Measurements from ENCODE around the gene ANKRD9. TPM values are rescaled to one million over a fixed set of nuclear protein-coding genes. Genes with fewer than 3 reads are reported as not detected.

ANKRD9 gene
- total and polyA plus RNA-seq, 2 of the 13 experiments (the other 11 are each of a cell fraction or from before 2014, with no cell fraction given) = 10.0 to 15.0 TPM

GRCh38 chr14:102545461-102546265, 36.1 kb upstream of the ANKRD9 start:
- peak; percentile 52 for ATAC-seq
- Histone ChIP-seq H3K4me1 (ENCODE audit: insufficient read depth, low read length) (peaks cover 59% of the 10 kb centered on the region), H3K36me3 (replicated peaks in 1 of 2; ENCODE audit: control insufficient read depth in 1 of 2, insufficient read depth in 2 of 2, low read length in 2 of 2) (no peaks in the 10 kb centered on the region), H3K79me2 (ENCODE audit: insufficient read depth, low read length) (peaks cover 17% of the 10 kb centered on the region), H3K4me2 (ENCODE audit: low read depth, low read length) (peak overlapping the region; percentile 87), H3K9me3 (ENCODE audit: low read length) (no peaks in the 10 kb centered on the region), H3K27ac (ENCODE audit: extremely low read length, insufficient read depth, low read length) (peak overlapping the region; percentile 93), H3K4me3 (replicated peaks in 1 of 3; ENCODE audit: insufficient read depth in 1 of 3, low read depth in 2 of 3, low read length in 3 of 3) (peak overlapping the region; percentile 67 to 92 (median 82)), H3K9ac (ENCODE audit: insufficient read depth, low read depth, low read length) (peak overlapping the region; percentile 89), H2AFZ (ENCODE audit: low read length) (no peak overlapping the region), H3K27me3 (ENCODE audit: control insufficient read depth in 1 of 2, insufficient read depth in 2 of 2, low read length in 2 of 2) (no peaks in the 10 kb centered on the region; a peak in 1 of 5 replicates), H4K20me1 (ENCODE audit: insufficient read depth, low read length) (no peaks in the 10 kb centered on the region)
- no peak for FAIRE-seq
- ChIA-PET CTCF (ENCODE audit: low intra/inter-chr PET ratio, low total read pairs) (no interaction called here), POLR2A (interaction anchor here (0.8 to 1.9 kb wide), 3 partner anchors 21 to 45 kb away, joined by 3 to 12 read pairs (median 4); no protein-coding TSS in a partner anchor)
- intact Hi-C loops (cut with micrococcal nuclease; ENCODE audit: unreplicated experiment) = loop anchor here (2.0 kb wide), 1 partner anchor 47 kb away; the partner anchor contains the start of gene RCOR1
- DNase-seq (ENCODE audit: low spot score) = peak; percentile 63
- in situ Hi-C loops (cut with HindIII; ENCODE audit: extremely low pct_ligation_motif_present, low pct_unique_long_range_greater_than_20kb) = no loop called here
- WGBS (ENCODE audit: low lambda C conversion rate) = under 1% methylated on average over 25 of the region's 29 CpGs
- TSS peak; percentile 69 for BruUV-seq (replicated peaks)
- TF ChIP-seq GMEB1 (CRISPR knock-in tag; IDR thresholded peaks at IDR 0.05; ENCODE audit: borderline replicate concordance) = no peak
- no peak for TF ChIP-seq ZFYVE20 (CRISPR knock-in tag; IDR thresholded peaks at IDR 0.05; ENCODE audit: borderline replicate concordance, low read depth)
- TF ChIP-seq, protein P1, sequence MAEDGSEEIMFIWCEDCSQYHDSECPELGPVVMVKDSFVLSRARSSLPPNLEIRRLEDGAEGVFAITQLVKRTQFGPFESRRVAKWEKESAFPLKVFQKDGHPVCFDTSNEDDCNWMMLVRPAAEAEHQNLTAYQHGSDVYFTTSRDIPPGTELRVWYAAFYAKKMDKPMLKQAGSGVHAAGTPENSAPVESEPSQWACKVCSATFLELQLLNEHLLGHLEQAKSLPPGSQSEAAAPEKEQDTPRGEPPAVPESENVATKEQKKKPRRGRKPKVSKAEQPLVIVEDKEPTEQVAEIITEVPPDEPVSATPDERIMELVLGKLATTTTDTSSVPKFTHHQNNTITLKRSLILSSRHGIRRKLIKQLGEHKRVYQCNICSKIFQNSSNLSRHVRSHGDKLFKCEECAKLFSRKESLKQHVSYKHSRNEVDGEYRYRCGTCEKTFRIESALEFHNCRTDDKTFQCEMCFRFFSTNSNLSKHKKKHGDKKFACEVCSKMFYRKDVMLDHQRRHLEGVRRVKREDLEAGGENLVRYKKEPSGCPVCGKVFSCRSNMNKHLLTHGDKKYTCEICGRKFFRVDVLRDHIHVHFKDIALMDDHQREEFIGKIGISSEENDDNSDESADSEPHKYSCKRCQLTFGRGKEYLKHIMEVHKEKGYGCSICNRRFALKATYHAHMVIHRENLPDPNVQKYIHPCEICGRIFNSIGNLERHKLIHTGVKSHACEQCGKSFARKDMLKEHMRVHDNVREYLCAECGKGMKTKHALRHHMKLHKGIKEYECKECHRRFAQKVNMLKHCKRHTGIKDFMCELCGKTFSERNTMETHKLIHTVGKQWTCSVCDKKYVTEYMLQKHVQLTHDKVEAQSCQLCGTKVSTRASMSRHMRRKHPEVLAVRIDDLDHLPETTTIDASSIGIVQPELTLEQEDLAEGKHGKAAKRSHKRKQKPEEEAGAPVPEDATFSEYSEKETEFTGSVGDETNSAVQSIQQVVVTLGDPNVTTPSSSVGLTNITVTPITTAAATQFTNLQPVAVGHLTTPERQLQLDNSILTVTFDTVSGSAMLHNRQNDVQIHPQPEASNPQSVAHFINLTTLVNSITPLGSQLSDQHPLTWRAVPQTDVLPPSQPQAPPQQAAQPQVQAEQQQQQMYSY (CRISPR knock-in tag; IDR thresholded peaks at IDR 0.05) = no peak
- TF ChIP-seq, protein P2, sequence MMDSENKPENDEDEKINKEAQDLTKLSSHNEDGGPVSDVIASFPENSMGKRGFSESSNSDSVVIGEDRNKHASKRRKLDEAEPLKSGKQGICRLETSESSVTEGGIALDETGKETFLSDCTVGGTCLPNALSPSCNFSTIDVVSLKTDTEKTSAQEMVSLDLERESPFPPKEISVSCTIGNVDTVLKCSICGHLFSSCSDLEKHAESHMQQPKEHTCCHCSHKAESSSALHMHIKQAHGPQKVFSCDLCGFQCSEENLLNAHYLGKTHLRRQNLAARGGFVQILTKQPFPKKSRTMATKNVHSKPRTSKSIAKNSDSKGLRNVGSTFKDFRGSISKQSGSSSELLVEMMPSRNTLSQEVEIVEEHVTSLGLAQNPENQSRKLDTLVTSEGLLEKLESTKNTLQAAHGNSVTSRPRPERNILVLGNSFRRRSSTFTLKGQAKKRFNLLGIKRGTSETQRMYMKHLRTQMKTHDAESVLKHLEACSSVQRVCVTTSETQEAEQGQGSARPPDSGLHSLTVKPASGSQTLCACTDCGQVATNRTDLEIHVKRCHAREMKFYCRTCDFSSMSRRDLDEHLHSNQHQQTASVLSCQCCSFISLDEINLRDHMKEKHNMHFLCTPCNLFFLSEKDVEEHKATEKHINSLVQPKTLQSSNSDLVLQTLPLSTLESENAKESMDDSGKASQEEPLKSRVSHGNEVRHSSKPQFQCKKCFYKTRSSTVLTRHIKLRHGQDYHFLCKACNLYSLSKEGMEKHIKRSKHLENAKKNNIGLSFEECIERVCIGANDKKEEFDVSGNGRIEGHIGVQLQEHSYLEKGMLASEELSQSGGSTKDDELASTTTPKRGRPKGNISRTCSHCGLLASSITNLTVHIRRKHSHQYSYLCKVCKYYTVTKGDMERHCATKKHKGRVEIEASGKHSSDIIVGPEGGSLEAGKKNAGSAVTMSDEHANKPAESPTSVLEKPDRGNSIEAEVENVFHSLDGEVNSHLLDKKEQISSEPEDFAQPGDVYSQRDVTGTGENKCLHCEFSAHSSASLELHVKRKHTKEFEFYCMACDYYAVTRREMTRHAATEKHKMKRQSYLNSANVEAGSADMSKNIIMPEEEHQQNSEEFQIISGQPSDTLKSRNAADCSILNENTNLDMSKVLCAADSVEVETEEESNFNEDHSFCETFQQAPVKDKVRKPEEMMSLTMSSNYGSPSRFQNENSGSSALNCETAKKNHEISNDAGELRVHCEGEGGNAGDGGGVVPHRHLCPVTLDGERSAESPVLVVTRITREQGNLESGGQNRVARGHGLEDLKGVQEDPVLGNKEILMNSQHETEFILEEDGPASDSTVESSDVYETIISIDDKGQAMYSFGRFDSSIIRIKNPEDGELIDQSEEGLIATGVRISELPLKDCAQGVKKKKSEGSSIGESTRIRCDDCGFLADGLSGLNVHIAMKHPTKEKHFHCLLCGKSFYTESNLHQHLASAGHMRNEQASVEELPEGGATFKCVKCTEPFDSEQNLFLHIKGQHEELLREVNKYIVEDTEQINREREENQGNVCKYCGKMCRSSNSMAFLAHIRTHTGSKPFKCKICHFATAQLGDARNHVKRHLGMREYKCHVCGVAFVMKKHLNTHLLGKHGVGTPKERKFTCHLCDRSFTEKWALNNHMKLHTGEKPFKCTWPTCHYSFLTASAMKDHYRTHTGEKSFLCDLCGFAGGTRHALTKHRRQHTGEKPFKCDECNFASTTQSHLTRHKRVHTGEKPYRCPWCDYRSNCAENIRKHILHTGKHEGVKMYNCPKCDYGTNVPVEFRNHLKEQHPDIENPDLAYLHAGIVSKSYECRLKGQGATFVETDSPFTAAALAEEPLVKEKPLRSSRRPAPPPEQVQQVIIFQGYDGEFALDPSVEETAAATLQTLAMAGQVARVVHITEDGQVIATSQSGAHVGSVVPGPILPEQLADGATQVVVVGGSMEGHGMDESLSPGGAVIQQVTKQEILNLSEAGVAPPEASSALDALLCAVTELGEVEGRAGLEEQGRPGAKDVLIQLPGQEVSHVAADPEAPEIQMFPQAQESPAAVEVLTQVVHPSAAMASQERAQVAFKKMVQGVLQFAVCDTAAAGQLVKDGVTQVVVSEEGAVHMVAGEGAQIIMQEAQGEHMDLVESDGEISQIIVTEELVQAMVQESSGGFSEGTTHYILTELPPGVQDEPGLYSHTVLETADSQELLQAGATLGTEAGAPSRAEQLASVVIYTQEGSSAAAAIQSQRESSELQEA (CRISPR knock-in tag; IDR thresholded peaks at IDR 0.05; ENCODE audit: not compliant biosample characterization) = no peak
- TF ChIP-seq MYNN (CRISPR knock-in tag; IDR thresholded peaks at IDR 0.05; ENCODE audit: low read depth) = 0 out of 2 replicates have a peak, but pooled peaks have one; percentile 57
